Stimulated activated CD4-positive, alpha-beta T cell treated with anti-CD3 and anti-CD28 coated beads, TNF-alpha, amount 100 ng/mL, for 48 hours (primary cell): ENCODE results near the gene CKAP4.

ENCODE experiments used
- DNase-seq, 3 donors: peaks; one replicate each; pipeline ENCODE4 v3.0.0-alpha.2; 2020; ENCODE audit warnings: low read depth in 3 of 3

CKAP4 gene

DNA sequence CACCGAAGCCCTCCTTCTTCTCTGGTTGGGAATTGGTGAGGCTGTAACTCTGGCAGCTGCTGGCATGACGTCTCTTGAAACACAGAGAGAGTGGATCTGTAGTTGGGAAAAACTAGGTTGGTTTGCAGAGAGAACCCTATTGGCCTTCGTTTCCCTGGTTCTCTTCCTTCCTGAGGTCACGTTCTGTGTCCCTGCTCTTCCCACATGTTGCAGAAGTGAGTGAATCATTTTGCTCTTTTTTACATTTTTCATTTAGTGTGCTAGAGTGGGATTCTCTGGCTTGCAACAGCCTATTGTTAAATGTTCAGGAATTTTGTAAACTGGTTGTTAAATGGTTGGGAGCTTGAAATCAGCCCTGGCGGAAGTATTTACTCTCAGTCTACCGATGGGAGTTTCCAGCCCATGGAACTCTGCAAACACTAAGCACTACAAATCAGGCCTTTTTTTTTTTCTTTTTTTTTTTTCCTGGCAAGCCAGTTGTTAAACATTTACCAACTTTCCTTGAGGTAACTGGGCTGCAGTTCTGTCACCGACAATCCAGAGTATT lies 26.8 kb upstream of the CKAP4 start:
- DNase-seq: no peak

DNA sequence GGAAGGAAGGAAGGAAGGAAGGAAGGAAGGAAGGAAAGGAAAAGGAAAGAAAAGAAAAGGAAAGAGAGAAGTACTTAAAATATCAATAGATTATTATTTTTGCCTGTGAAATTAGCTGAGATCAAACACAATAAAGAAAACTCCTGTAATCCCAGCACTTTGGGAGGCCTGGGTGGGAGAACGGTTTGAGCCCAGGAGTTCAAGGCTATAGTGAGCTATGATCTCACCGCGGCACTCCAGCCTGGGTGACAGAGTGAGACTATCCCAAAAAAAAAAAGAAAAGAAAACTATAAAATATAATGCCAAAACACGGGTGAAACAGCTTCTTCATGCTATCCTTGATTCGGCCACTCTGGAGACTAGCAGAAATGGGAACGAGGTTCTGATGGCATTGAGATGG lies 26.2 kb upstream of the CKAP4 start:
- DNase-seq: no peak

GRCh38 chr12:106273491-106273890 lies 25.7 kb upstream of the CKAP4 start:
- DNase-seq: no peak

- DNase-seq: no peak
These were observed 24.0 kb upstream of the CKAP4 start for GRCh38 chr12:106271575-106272505.

- no peak for DNase-seq
These were observed 21.4 kb upstream of the CKAP4 start for GRCh38 chr12:106269150-106269771.

DNA sequence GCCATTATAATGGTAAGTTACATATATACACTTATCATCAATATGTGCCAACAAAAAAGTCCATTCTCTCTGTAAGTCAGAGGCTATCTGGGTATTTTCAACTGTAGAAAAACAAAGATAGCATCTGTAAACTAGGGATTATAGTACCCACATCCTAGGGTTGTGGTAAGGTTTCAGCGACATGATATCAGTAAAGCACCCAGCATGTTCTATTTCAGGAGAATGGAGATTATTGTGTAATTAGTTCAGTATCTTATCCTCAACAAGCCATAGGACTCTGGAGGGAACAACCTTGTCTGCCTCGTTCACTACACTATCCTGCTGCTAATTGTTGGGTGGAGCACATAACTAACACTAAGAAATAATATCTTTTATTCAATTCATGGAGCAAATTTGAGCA lies 19.7 kb upstream of the CKAP4 start:
- no peak for DNase-seq

- no peak for DNase-seq
These were observed 17.3 kb upstream of the CKAP4 start for GRCh38 chr12:106265116-106265515.

DNA sequence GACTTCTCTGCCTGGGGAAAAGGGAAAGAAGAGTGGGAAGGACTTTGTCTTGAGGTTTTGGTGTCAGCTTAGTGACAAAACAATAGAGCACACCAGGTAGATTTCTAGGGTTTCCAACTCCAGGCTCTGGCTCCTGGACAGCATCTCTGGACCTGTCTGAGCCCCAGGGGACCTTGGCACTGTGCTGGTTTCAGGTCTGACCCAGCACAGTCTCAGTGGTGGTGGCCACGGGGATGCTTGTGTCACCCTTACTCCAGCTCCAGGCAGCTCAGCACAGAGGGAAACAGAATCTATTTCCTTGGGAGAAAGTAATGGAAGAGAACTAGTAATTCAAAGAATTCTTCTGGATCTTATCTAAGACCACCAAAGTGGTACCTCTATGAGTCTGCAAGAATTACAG lies 11.1 kb upstream of the CKAP4 start:
- no peak for DNase-seq

DNA sequence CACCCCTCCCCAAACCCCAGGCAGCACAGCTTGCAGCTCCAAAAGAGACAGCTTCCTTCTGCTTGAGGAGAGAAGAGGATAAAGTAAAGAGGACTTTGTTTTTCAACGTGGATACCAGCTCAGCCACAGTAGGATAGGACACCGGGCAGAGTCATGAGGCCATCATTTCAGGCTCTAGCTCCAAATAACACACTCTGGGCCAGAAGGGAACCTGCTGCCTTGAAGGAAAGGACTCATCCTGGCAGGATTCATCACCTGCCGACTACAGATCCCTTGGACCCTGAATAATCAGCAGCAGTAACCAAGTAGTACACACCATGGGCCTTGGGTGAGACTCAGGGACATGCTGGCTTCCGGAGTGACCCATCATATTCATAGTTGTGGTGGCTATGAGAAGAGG lies 10.4 kb upstream of the CKAP4 start:
- no peak for DNase-seq

DNA sequence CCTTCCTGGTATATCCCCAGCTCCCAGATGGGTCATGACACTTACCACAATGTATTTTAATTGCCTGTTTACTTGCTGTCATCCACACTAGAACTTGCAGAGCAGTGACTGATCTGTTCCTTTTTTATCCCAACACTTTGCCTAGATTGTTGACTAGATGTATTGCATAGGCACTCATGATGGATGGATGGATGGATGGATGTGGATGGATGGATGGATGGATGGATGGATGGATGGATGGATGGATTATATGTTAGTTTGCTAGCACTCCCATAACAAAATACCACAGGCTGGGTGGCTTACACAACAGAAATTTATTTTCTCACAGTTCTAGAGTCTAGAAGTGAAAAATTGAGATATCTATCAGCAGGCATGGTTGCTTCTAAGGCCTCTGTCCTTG lies 8.7 kb upstream of the CKAP4 start:
- DNase-seq: no peak

GRCh38 chr12:106255952-106256351 lies 8.1 kb upstream of the CKAP4 start:
- DNase-seq: no peak

GRCh38 chr12:106255493-106255892 lies 7.7 kb upstream of the CKAP4 start:
- DNase-seq: no peak

- no peak for DNase-seq
These were observed 6.9 kb upstream of the CKAP4 start for GRCh38 chr12:106254724-106255123.

DNA sequence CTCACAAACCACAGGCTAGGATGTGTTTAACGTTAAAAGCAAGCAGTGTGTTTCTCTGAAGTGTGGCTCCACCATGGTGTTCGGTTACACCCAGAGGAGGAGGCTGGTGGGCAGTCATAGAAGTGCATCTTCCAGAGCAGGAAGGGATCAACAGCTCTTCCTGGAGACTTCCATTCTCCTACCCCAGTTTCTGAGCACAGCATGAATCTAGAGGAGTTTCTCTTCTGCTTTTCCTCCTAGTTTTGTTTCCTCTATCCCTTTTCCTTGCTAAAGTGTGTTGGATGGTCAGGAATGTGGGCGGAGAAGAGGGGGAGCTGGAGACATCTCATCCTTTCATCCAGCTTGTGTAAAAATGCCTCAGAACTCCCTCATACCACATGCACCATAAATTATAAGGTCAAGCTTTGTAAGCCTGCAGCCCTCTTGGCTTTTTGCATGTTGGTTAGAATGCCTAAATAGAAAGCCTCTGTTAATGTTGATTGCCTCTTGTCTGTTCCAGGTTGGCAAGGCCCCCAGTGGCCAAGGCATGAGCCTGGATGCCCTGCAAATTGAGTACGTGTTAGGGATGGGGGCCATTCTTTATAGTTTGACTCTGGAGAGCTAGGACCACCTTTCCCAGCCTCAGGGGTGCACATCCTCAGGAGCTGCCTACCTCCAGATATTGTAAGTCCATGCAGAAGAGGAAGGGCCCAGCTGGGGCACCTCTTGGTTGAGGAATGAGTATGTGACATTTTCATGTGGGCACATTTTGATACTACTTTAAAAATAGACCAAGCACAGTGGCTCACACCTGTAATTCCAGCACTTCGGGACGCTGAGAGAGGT lies 4.0 kb upstream of the CKAP4 start:
- DNase-seq: no peak

DNA sequence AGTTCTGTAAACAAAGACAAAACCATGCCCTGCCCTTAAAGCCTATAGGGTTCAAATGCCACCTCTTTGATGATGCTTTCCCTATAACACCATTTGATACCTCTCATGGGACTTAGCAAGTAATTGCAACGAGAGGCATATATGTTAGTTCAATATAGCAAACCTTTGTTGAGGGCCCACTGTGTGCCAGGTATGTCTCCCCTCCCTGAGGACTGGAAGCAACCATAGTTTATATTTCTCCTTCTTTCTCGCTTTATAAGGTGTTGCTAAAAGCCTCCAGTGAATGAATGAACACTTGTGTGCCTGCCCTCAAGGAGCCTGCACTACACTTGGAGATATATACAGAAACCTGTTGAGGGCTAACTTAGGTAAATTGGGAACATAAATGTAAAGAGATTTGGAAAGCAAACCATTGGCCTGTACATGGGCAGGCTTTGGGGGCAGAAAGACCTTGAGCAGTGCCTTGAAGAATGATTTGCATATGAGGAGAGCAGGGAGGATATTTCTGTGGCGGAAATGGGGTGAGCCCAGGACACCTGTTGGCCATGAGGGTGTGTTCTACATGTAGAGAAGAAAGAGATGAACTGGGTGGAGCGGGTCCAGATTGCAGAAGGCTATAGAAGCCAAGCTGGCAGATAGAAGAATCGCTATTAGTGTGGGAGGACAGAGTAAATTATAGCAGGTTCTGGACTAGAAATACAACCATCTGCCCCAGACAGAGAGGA lies 1.8 kb upstream of the CKAP4 start:
- DNase-seq: no peak

GRCh38 chr12:106248846-106249371 lies 1.1 kb upstream of the CKAP4 start:
- DNase-seq: peak in 2 of 3 donors; percentile 28

DNA sequence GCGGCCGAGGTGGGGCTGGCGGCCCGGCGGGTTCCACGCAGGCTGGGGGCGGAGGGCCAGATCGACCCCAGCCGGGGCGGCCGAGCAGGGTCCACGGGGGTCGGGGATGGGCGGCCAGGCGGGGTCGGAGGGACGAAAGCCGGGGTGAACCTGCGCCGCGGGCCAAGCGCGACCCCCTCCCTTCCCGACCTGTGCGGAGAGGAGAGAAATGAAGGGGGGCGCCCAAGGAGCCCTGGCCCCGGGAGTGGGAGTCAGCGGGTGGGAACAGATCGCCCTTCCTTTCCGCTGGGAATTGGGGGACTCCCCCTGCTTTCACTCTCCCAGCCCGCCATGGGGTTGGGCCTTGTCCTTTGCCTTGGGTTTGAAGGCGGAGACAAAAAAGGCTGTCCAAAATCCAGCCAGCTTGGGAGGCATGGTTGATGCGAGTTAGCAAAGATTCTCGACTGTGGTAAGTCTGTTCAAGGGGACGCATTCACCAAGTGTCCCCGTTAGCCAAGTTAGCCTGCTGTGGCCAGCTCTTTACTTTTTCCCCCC lies 559 bp upstream of the CKAP4 start:
- peak in 1 of 3 donors; percentile 4 for DNase-seq

GRCh38 chr12:106246891-106247673 lies 738 bp downstream of the CKAP4 start:
- DNase-seq: peak in 1 of 3 donors; percentile 38

DNA sequence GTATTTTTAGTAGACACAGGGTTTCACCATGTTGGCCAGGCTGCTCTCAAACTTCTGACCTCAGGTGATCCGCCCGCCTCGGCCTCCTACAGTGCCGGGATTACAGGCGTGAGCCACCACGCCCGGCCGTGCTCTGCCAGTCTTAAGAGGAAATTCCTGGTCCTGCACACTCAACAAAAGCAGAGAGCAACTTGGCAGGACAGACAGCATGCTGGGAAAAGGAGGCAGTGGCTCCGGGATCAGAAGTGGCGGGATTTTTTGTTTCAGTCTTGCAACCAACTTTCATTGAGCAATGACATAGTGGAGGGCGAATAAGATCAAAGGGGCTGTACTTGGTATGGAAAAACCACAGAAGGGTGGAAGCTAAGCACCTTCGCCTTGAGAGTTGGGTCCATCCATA lies 2.1 kb downstream of the CKAP4 start:
- no peak for DNase-seq

- no peak for DNase-seq
These were observed 4.2 kb downstream of the CKAP4 start for GRCh38 chr12:106243620-106244019.
